ENCODE data around the gene MMS19.

- TF ChIP-seq, protein P1, sequence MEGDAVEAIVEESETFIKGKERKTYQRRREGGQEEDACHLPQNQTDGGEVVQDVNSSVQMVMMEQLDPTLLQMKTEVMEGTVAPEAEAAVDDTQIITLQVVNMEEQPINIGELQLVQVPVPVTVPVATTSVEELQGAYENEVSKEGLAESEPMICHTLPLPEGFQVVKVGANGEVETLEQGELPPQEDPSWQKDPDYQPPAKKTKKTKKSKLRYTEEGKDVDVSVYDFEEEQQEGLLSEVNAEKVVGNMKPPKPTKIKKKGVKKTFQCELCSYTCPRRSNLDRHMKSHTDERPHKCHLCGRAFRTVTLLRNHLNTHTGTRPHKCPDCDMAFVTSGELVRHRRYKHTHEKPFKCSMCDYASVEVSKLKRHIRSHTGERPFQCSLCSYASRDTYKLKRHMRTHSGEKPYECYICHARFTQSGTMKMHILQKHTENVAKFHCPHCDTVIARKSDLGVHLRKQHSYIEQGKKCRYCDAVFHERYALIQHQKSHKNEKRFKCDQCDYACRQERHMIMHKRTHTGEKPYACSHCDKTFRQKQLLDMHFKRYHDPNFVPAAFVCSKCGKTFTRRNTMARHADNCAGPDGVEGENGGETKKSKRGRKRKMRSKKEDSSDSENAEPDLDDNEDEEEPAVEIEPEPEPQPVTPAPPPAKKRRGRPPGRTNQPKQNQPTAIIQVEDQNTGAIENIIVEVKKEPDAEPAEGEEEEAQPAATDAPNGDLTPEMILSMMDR (IDR thresholded peaks at IDR 0.05), result no peak
- TF ChIP-seq POLR2A (IDR thresholded peaks at IDR 0.05) (no peak), EP300 (IDR thresholded peaks at IDR 0.05) (no peak)
These were observed 14.8 kb upstream of the MMS19 start for GRCh38 chr10:97512993-97513392.

Measured in upper lobe of left lung (tissue), 4 donors.